ENCODE data around the gene GP1BA. TPM values are rescaled to one million over a fixed set of nuclear protein-coding genes. Genes with fewer than 3 reads are reported as not detected.
A peak's percentile ranks its signal among the peaks of the same experiment; 100 is the strongest.

GP1BA gene
- total RNA-seq, 1 experiment from 2014 or later, result not detected

DNA sequence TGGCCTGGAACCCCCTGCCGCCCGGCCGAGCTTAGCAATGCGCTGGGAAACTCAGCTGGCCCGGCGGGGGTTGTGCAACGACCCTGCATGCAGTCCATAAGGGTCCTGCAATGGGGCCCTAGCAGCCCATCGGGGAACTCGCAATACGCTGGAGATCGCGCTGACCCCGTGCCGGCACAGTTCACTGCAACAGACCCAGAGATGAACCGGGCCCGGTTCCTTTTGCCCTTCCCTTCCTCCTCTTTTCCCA lies 7.4 kb downstream of the GP1BA start (continued):
- TF ChIP-seq, protein P1, sequence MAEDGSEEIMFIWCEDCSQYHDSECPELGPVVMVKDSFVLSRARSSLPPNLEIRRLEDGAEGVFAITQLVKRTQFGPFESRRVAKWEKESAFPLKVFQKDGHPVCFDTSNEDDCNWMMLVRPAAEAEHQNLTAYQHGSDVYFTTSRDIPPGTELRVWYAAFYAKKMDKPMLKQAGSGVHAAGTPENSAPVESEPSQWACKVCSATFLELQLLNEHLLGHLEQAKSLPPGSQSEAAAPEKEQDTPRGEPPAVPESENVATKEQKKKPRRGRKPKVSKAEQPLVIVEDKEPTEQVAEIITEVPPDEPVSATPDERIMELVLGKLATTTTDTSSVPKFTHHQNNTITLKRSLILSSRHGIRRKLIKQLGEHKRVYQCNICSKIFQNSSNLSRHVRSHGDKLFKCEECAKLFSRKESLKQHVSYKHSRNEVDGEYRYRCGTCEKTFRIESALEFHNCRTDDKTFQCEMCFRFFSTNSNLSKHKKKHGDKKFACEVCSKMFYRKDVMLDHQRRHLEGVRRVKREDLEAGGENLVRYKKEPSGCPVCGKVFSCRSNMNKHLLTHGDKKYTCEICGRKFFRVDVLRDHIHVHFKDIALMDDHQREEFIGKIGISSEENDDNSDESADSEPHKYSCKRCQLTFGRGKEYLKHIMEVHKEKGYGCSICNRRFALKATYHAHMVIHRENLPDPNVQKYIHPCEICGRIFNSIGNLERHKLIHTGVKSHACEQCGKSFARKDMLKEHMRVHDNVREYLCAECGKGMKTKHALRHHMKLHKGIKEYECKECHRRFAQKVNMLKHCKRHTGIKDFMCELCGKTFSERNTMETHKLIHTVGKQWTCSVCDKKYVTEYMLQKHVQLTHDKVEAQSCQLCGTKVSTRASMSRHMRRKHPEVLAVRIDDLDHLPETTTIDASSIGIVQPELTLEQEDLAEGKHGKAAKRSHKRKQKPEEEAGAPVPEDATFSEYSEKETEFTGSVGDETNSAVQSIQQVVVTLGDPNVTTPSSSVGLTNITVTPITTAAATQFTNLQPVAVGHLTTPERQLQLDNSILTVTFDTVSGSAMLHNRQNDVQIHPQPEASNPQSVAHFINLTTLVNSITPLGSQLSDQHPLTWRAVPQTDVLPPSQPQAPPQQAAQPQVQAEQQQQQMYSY (CRISPR knock-in tag; IDR thresholded peaks at IDR 0.05), result no peak
- no peak for TF ChIP-seq ATF3 (CRISPR knock-in tag; conservative IDR thresholded peaks at IDR 0.05)
- no peak for TF ChIP-seq ZNF425 (CRISPR knock-in tag; conservative IDR thresholded peaks at IDR 0.05)
- TF ChIP-seq ZNF396 (CRISPR knock-in tag; IDR thresholded peaks at IDR 0.05; ENCODE audit: borderline replicate concordance), result no peak
- TF ChIP-seq ZNF138 (CRISPR knock-in tag; conservative IDR thresholded peaks at IDR 0.05), result no peak
- TF ChIP-seq, protein P2, sequence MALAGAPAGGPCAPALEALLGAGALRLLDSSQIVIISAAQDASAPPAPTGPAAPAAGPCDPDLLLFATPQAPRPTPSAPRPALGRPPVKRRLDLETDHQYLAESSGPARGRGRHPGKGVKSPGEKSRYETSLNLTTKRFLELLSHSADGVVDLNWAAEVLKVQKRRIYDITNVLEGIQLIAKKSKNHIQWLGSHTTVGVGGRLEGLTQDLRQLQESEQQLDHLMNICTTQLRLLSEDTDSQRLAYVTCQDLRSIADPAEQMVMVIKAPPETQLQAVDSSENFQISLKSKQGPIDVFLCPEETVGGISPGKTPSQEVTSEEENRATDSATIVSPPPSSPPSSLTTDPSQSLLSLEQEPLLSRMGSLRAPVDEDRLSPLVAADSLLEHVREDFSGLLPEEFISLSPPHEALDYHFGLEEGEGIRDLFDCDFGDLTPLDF (CRISPR knock-in tag; IDR thresholded peaks at IDR 0.05), result no peak
- TF ChIP-seq, protein P3, sequence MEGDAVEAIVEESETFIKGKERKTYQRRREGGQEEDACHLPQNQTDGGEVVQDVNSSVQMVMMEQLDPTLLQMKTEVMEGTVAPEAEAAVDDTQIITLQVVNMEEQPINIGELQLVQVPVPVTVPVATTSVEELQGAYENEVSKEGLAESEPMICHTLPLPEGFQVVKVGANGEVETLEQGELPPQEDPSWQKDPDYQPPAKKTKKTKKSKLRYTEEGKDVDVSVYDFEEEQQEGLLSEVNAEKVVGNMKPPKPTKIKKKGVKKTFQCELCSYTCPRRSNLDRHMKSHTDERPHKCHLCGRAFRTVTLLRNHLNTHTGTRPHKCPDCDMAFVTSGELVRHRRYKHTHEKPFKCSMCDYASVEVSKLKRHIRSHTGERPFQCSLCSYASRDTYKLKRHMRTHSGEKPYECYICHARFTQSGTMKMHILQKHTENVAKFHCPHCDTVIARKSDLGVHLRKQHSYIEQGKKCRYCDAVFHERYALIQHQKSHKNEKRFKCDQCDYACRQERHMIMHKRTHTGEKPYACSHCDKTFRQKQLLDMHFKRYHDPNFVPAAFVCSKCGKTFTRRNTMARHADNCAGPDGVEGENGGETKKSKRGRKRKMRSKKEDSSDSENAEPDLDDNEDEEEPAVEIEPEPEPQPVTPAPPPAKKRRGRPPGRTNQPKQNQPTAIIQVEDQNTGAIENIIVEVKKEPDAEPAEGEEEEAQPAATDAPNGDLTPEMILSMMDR (IDR thresholded peaks at IDR 0.05), result no peak
- TF ChIP-seq GTF2I (CRISPR knock-in tag; conservative IDR thresholded peaks at IDR 0.05), result no peak
- no peak for TF ChIP-seq HMGA2 (CRISPR knock-in tag; IDR thresholded peaks at IDR 0.05)
- no peak for TF ChIP-seq RELA (CRISPR knock-in tag; IDR thresholded peaks at IDR 0.05; ENCODE audit: borderline replicate concordance)
- no peak for TF ChIP-seq PRRX2 (CRISPR knock-in tag; IDR thresholded peaks at IDR 0.05)
- no peak for TF ChIP-seq FOXJ3 (CRISPR knock-in tag; IDR thresholded peaks at IDR 0.05; ENCODE audit: borderline replicate concordance)
- TF ChIP-seq JUN (CRISPR knock-in tag; IDR thresholded peaks at IDR 0.05), result 0 out of 2 replicates have a peak, but pooled peaks have one; percentile 18
- 0 out of 2 replicates have a peak, but pooled peaks have one; percentile 22 for TF ChIP-seq SMAD4 (CRISPR knock-in tag; IDR thresholded peaks at IDR 0.05)
- TF ChIP-seq, protein P4, sequence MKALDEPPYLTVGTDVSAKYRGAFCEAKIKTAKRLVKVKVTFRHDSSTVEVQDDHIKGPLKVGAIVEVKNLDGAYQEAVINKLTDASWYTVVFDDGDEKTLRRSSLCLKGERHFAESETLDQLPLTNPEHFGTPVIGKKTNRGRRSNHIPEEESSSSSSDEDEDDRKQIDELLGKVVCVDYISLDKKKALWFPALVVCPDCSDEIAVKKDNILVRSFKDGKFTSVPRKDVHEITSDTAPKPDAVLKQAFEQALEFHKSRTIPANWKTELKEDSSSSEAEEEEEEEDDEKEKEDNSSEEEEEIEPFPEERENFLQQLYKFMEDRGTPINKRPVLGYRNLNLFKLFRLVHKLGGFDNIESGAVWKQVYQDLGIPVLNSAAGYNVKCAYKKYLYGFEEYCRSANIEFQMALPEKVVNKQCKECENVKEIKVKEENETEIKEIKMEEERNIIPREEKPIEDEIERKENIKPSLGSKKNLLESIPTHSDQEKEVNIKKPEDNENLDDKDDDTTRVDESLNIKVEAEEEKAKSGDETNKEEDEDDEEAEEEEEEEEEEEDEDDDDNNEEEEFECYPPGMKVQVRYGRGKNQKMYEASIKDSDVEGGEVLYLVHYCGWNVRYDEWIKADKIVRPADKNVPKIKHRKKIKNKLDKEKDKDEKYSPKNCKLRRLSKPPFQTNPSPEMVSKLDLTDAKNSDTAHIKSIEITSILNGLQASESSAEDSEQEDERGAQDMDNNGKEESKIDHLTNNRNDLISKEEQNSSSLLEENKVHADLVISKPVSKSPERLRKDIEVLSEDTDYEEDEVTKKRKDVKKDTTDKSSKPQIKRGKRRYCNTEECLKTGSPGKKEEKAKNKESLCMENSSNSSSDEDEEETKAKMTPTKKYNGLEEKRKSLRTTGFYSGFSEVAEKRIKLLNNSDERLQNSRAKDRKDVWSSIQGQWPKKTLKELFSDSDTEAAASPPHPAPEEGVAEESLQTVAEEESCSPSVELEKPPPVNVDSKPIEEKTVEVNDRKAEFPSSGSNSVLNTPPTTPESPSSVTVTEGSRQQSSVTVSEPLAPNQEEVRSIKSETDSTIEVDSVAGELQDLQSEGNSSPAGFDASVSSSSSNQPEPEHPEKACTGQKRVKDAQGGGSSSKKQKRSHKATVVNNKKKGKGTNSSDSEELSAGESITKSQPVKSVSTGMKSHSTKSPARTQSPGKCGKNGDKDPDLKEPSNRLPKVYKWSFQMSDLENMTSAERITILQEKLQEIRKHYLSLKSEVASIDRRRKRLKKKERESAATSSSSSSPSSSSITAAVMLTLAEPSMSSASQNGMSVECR (CRISPR knock-in tag; IDR thresholded peaks at IDR 0.05; ENCODE audit: borderline replicate concordance), result 0 out of 2 replicates have a peak, but pooled peaks have one; percentile 33
- TF ChIP-seq, protein P5, sequence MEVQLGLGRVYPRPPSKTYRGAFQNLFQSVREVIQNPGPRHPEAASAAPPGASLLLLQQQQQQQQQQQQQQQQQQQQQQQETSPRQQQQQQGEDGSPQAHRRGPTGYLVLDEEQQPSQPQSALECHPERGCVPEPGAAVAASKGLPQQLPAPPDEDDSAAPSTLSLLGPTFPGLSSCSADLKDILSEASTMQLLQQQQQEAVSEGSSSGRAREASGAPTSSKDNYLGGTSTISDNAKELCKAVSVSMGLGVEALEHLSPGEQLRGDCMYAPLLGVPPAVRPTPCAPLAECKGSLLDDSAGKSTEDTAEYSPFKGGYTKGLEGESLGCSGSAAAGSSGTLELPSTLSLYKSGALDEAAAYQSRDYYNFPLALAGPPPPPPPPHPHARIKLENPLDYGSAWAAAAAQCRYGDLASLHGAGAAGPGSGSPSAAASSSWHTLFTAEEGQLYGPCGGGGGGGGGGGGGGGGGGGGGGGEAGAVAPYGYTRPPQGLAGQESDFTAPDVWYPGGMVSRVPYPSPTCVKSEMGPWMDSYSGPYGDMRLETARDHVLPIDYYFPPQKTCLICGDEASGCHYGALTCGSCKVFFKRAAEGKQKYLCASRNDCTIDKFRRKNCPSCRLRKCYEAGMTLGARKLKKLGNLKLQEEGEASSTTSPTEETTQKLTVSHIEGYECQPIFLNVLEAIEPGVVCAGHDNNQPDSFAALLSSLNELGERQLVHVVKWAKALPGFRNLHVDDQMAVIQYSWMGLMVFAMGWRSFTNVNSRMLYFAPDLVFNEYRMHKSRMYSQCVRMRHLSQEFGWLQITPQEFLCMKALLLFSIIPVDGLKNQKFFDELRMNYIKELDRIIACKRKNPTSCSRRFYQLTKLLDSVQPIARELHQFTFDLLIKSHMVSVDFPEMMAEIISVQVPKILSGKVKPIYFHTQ (CRISPR knock-in tag; IDR thresholded peaks at IDR 0.05), result no peak
- TF ChIP-seq, protein P6, sequence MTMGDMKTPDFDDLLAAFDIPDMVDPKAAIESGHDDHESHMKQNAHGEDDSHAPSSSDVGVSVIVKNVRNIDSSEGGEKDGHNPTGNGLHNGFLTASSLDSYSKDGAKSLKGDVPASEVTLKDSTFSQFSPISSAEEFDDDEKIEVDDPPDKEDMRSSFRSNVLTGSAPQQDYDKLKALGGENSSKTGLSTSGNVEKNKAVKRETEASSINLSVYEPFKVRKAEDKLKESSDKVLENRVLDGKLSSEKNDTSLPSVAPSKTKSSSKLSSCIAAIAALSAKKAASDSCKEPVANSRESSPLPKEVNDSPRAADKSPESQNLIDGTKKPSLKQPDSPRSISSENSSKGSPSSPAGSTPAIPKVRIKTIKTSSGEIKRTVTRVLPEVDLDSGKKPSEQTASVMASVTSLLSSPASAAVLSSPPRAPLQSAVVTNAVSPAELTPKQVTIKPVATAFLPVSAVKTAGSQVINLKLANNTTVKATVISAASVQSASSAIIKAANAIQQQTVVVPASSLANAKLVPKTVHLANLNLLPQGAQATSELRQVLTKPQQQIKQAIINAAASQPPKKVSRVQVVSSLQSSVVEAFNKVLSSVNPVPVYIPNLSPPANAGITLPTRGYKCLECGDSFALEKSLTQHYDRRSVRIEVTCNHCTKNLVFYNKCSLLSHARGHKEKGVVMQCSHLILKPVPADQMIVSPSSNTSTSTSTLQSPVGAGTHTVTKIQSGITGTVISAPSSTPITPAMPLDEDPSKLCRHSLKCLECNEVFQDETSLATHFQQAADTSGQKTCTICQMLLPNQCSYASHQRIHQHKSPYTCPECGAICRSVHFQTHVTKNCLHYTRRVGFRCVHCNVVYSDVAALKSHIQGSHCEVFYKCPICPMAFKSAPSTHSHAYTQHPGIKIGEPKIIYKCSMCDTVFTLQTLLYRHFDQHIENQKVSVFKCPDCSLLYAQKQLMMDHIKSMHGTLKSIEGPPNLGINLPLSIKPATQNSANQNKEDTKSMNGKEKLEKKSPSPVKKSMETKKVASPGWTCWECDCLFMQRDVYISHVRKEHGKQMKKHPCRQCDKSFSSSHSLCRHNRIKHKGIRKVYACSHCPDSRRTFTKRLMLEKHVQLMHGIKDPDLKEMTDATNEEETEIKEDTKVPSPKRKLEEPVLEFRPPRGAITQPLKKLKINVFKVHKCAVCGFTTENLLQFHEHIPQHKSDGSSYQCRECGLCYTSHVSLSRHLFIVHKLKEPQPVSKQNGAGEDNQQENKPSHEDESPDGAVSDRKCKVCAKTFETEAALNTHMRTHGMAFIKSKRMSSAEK (CRISPR knock-in tag; IDR thresholded peaks at IDR 0.05; ENCODE audit: borderline replicate concordance), result no peak
